Measurements from ENCODE around the gene PDE10A.
A peak's percentile ranks its signal among the peaks of the same experiment; 100 is the strongest.
"Not testable (repeated sequence)": the region's sequence is repeated elsewhere in the genome, so short reads cannot be mapped to it uniquely, and the experiment has no call there.

PDE10A gene

GRCh38 chr6:165545806-165546205 is 117.2 kb downstream of the PDE10A start:
- no peak for DNase-seq (ENCODE audit: low spot score)

- no peak for DNase-seq (ENCODE audit: low spot score)
These were observed 119.3 kb downstream of the PDE10A start for GRCh38 chr6:165543781-165544180.

- DNase-seq (ENCODE audit: low spot score): no peak
These were observed 126.1 kb downstream of the PDE10A start for GRCh38 chr6:165536911-165537310.

- no peak for DNase-seq (ENCODE audit: low spot score)
These were observed 143.7 kb downstream of the PDE10A start for GRCh38 chr6:165519316-165519715.

- DNase-seq (ENCODE audit: low spot score): no peak
These were observed 146.9 kb downstream of the PDE10A start for GRCh38 chr6:165515963-165516624.

GRCh38 chr6:165514621-165515020 is 148.4 kb downstream of the PDE10A start:
- no peak for DNase-seq (ENCODE audit: low spot score)

- no peak for DNase-seq (ENCODE audit: low spot score)
These were observed 151.2 kb downstream of the PDE10A start for GRCh38 chr6:165511807-165512206.

- DNase-seq (ENCODE audit: low spot score): no peak
These were observed 154.6 kb downstream of the PDE10A start for GRCh38 chr6:165508321-165508869.

- DNase-seq (ENCODE audit: low spot score): no peak
These were observed 156.4 kb downstream of the PDE10A start for GRCh38 chr6:165506657-165507056.

GRCh38 chr6:165500214-165500907 is 162.7 kb downstream of the PDE10A start:
- not testable (repeated sequence) for DNase-seq (ENCODE audit: low spot score)

GRCh38 chr6:165497472-165497871 is 165.6 kb downstream of the PDE10A start:
- DNase-seq (ENCODE audit: low spot score): no peak

GRCh38 chr6:165488624-165489295 is 174.3 kb downstream of the PDE10A start:
- no peak for DNase-seq (ENCODE audit: low spot score)

GRCh38 chr6:165487950-165488349 is 175.1 kb downstream of the PDE10A start:
- no peak for DNase-seq (ENCODE audit: low spot score)

GRCh38 chr6:165487347-165487746 is 175.7 kb downstream of the PDE10A start:
- no peak for DNase-seq (ENCODE audit: low spot score)

- no peak for DNase-seq (ENCODE audit: low spot score)
These were observed 176.6 kb downstream of the PDE10A start for GRCh38 chr6:165486183-165487137.

GRCh38 chr6:165484178-165484889 is 178.7 kb downstream of the PDE10A start:
- DNase-seq (ENCODE audit: low spot score): peak; percentile 59

GRCh38 chr6:165481921-165482320 is 181.1 kb downstream of the PDE10A start:
- DNase-seq (ENCODE audit: low spot score): no peak

GRCh38 chr6:165480916-165481315 is 182.1 kb downstream of the PDE10A start:
- DNase-seq (ENCODE audit: low spot score): no peak

GRCh38 chr6:165478581-165478980 is 184.5 kb downstream of the PDE10A start:
- no peak for DNase-seq (ENCODE audit: low spot score)

- no peak for DNase-seq (ENCODE audit: low spot score)
These were observed 193.6 kb downstream of the PDE10A start for GRCh38 chr6:165469483-165469882.
